OCI-LY1 (cell line): ENCODE data around the gene SSBP4.

Source experiments
- CTCF ChIP-seq: fragments of 200-600 bp; sonication (generic), shearing (Covaris generic); IDR thresholded peaks from 2 replicates; pipeline ENCODE4 v1.5.1; 2017; ENCODE audit warnings: mild to moderate bottlenecking, antibody characterized with exemption, low read length, moderate library complexity, mixed read lengths
- EZH2 ChIP-seq: fragments of 200-600 bp; sonication (generic), shearing (Covaris generic); IDR thresholded peaks from 2 replicates; pipeline ENCODE4 v1.8.0; 2017; ENCODE audit warnings: borderline replicate concordance, mixed run types, mild to moderate bottlenecking, antibody characterized with exemption, low read length, moderate library complexity, mixed read lengths

DNA sequence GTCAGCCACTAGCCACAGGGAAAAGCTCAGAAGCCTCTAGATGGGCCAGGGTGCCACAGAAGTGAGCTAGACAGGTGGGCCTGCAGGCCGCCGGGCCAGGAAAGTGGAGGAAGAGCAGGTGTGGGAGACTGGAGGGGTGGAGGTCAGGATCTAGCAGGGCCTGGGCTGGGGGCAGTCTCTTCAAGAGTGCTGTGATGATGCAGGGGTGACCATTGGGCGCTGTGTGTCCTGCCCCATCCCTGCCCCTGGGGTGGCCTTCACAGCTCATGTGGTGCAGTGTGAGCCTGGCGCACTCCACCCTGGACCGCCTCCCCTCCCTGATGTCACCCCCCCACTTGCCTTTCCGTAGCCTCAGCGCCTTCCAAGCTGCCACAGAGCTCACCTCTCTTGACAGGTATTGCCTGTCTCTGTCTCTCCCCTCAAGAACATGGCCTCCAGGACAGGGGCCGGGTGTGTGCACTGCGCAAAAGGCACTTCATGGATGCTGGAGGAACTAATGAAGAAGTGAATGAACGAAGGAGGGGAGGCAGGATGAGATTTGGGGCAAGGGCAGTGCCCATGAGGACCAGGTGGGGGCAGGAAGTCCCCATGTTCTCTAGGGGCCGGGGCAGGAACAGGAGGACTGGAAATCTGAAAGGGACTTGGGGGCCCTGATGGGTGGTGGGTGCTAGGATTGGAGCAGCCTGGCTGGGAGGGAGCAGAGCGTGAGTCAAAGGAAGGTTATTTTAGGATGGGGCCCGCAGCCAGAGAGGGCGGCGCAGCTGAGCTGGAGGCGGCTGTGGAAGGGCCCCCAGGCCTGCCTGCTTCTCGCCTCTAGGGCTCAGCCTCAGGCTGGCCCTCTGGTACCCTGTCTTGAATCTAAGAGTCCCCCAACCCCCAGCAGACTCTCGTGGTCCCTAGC is 6.6 kb downstream of the SSBP4 start:
- peak; percentile 6; the same call in 1 of the 2 replicates for TF ChIP-seq CTCF
- TF ChIP-seq EZH2: no peak
